HPDE6-E6E7 (cell line): ENCODE results near the gene KMT2D.

Experiments used
- DNase-seq: peaks from one replicate; pipeline ENCODE4 v3.0.0; 2011; ENCODE audit warnings: missing footprints; ENCODE audit errors: extremely low spot score

KMT2D gene

GRCh38 chr12:49052451-49053208, 8.0 kb downstream of the KMT2D start:
- DNase-seq: no peak

- no peak for DNase-seq
Measured at GRCh38 chr12:49051777-49052438, 8.7 kb downstream of the KMT2D start.

- DNase-seq: no peak
Measured at GRCh38 chr12:49051373-49051764, 9.2 kb downstream of the KMT2D start.

- no peak for DNase-seq
Measured at GRCh38 chr12:49050507-49051372, 9.9 kb downstream of the KMT2D start.

- no peak for DNase-seq
Measured at GRCh38 chr12:49049566-49050224, 10.9 kb downstream of the KMT2D start.

- DNase-seq: no peak
Measured at GRCh38 chr12:49048953-49049352, 11.6 kb downstream of the KMT2D start.

GRCh38 chr12:49046129-49046895, 14.3 kb downstream of the KMT2D start:
- DNase-seq: no peak

GRCh38 chr12:49044660-49045059, 15.9 kb downstream of the KMT2D start:
- DNase-seq: no peak

GRCh38 chr12:49043856-49044258, 16.7 kb downstream of the KMT2D start:
- no peak for DNase-seq

GRCh38 chr12:49043241-49043640, 17.4 kb downstream of the KMT2D start:
- no peak for DNase-seq

- no peak for DNase-seq
Measured at GRCh38 chr12:49041881-49042484, 18.6 kb downstream of the KMT2D start.

- DNase-seq: no peak
Measured at GRCh38 chr12:49041036-49041880, 19.3 kb downstream of the KMT2D start.

GRCh38 chr12:49040364-49040855, 20.2 kb downstream of the KMT2D start:
- DNase-seq: no peak

GRCh38 chr12:49039421-49040363, 20.9 kb downstream of the KMT2D start:
- no peak for DNase-seq

- no peak for DNase-seq
Measured at GRCh38 chr12:49038291-49038955, 22.2 kb downstream of the KMT2D start.

- no peak for DNase-seq
Measured at GRCh38 chr12:49037947-49038237, 22.7 kb downstream of the KMT2D start.

GRCh38 chr12:49037111-49037946, 23.3 kb downstream of the KMT2D start:
- DNase-seq: no peak
